Thoracic aorta (tissue), 2 donors: ENCODE data around the gene MKNK1. TPM values are rescaled to one million over a fixed set of nuclear protein-coding genes. Genes with fewer than 3 reads are reported as not detected.

Experiments used
- ATAC-seq: fragments of 150-250 bp; one replicate; pipeline ENCODE4 v1.8.0; 2017; ENCODE audit warnings: low read depth; ENCODE audit not compliant: insufficient number of reproducible peaks, low FRiP score
- DNase-seq: peaks from one replicate; pipeline ENCODE4 v3.0.0-alpha.2; 2020; ENCODE audit warnings: low spot score
- H3K27ac ChIP-seq, 2 donors: fragments of 200-600 bp; sonication (generic); 1 replicate in 1 of 2; 2 replicates in 1 of 2; pipeline ENCODE4 v1.5.1; 2016; ENCODE audit warnings: mild to moderate bottlenecking in 2 of 2, moderate library complexity in 2 of 2
- H3K27me3 ChIP-seq: fragments of 200-600 bp; sonication (generic); replicated peaks from 2 replicates; pipeline ENCODE4 v1.6.0; 2016; ENCODE audit warnings: mild to moderate bottlenecking; ENCODE audit not compliant: insufficient read depth
- H3K36me3 ChIP-seq: fragments of 200-600 bp; sonication (generic); one replicate; pipeline ENCODE4 v1.5.1; 2016
- H3K4me1 ChIP-seq, 2 donors: fragments of 200-600 bp; sonication (generic); 1 replicate in 1 of 2; 2 replicates in 1 of 2; pipeline versions ENCODE4 v1.5.1 to v1.6.0; 2016; ENCODE audit warnings: low read depth in 2 of 2, mild to moderate bottlenecking in 1 of 2; ENCODE audit not compliant: control insufficient read depth in 1 of 2
- H3K4me3 ChIP-seq: fragments of 200-600 bp; sonication (generic); 2 replicates; pipeline ENCODE4 v1.5.1; 2016; ENCODE audit warnings: mild to moderate bottlenecking
- H3K9me3 ChIP-seq: fragments of 200-600 bp; sonication (generic); 2 replicates; pipeline ENCODE4 v1.5.1; 2016
- CTCF ChIP-seq: fragments of 200-600 bp; sonication (generic); IDR thresholded peaks from one replicate; pipeline ENCODE4 v1.5.1; 2019; ENCODE audit warnings: antibody characterized with exemption
- total RNA-seq, 2 donors: library from RNA; depleted of rRNA; stranded (reverse); fragments of >200 nt; gene quantifications; one replicate each; pipeline versions ENCODE4 v1.1.0 to v1.2.3, GENCODE V29; 2016

Gene MKNK1
- total RNA-seq, 2 donors from 2014 or later, result 95.9 to 118 TPM

DNA sequence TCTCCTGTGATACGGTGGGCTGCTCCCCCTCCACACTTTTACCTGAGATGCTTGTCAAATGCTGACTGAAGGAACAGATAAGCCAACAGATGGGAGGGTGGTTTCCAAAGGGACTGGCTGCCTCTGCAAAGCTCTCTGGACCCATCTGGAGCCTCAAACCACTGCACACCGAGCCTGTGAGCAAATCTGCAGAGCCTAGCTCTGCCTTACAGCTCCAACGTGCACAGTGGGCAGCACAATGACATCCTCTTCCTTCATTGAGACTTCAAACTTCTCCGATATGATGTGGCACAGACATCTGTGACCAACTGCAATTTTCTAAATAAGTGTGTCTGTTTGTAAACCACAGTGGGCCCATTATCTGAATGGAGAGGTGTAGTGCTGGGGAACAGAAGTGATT lies 26.4 kb downstream of the MKNK1 start:
- H3K4me3 ChIP-seq, result no peak overlapping the region
- peaks cover 52% of the 10 kb centered on the region for H3K36me3 ChIP-seq
- no peaks in the 10 kb centered on the region for H3K9me3 ChIP-seq
- H3K27ac ChIP-seq, result no peak overlapping the region
- no peaks in the 10 kb centered on the region for H3K27me3 ChIP-seq
- H3K4me1 ChIP-seq, result peaks cover 15 to 16% of the 10 kb centered on the region in 2 donors
- TF ChIP-seq CTCF, result no peak
- ATAC-seq (no peak), DNase-seq (no peak)

DNA sequence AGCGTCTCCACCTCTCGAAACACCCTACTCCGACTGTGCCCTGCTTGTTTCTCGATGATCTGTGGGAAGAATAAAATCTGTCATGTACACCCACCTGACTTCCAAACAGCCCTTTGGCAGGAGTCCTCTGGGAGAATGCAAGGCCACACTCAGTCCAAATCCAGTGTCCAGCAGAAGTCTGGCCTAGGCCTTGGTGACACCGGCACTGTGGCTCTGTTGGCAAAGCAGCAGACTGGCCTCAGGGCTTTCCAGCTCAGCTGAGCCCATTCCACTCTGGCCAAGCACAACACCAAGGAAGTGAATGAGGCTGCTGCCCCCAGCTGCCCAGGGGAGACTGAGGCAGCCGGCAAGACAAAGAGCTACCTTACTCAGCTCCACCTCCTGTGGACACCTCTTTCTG lies 27.5 kb downstream of the MKNK1 start:
- H3K27me3 ChIP-seq, result no peaks in the 10 kb centered on the region
- H3K9me3 ChIP-seq, result no peaks in the 10 kb centered on the region
- TF ChIP-seq CTCF, result no peak
- ATAC-seq (no peak), DNase-seq (no peak)
- no peak overlapping the region for H3K4me3 ChIP-seq
- H3K4me1 ChIP-seq, result peaks cover 19 to 24% of the 10 kb centered on the region in 2 donors
- no peak overlapping the region for H3K27ac ChIP-seq
- H3K36me3 ChIP-seq, result peaks cover 44% of the 10 kb centered on the region

GRCh38 chr1:46575778-46576177 lies 28.3 kb downstream of the MKNK1 start:
- Histone ChIP-seq H3K27ac (no peak overlapping the region), H3K4me3 (no peak overlapping the region), H3K27me3 (no peaks in the 10 kb centered on the region), H3K9me3 (no peaks in the 10 kb centered on the region), H3K36me3 (peaks cover 40% of the 10 kb centered on the region), H3K4me1 (peaks cover 19 to 24% of the 10 kb centered on the region in 2 donors)
- no peak for TF ChIP-seq CTCF
- ATAC-seq (no peak), DNase-seq (no peak)

- Histone ChIP-seq H3K4me3 (no peak overlapping the region), H3K9me3 (no peaks in the 10 kb centered on the region), H3K27me3 (no peaks in the 10 kb centered on the region), H3K27ac (no peak overlapping the region), H3K36me3 (peaks cover 37% of the 10 kb centered on the region), H3K4me1 (peaks cover 19 to 24% of the 10 kb centered on the region in 2 donors)
- ATAC-seq, result no peak
- no peak for DNase-seq
- TF ChIP-seq CTCF, result no peak
Measured at GRCh38 chr1:46575300-46575699, 28.8 kb downstream of the MKNK1 start.

GRCh38 chr1:46571691-46572225 lies 32.3 kb downstream of the MKNK1 start:
- Histone ChIP-seq H3K4me3 (no peak overlapping the region), H3K9me3 (no peaks in the 10 kb centered on the region), H3K36me3 (peaks cover 23% of the 10 kb centered on the region), H3K27me3 (no peaks in the 10 kb centered on the region), H3K27ac (no peak overlapping the region), H3K4me1 (peaks cover 19 to 24% of the 10 kb centered on the region in 2 donors)
- no peak for ATAC-seq
- DNase-seq, result no peak
- no peak for TF ChIP-seq CTCF
